ENCODE data around the gene MAPK4.

MAPK4 gene

GRCh38 chr18:50737127-50737526 lies 177.2 kb downstream of the MAPK4 start:
- H3K9me3 Mint-ChIP-seq, result no peaks in the 10 kb centered on the region
- peaks cover 4% of the 10 kb centered on the region for H3K27me3 Mint-ChIP-seq
- no peak overlapping the region for H3K27ac Mint-ChIP-seq
- no peak overlapping the region for H3K4me3 Mint-ChIP-seq
- no peaks in the 10 kb centered on the region for H3K36me3 Mint-ChIP-seq (ENCODE audit: low read depth)
- H3K4me1 Mint-ChIP-seq (ENCODE audit: low read depth), result no peaks in the 10 kb centered on the region

GRCh38 chr18:50738098-50738757 lies 178.3 kb downstream of the MAPK4 start:
- no peaks in the 10 kb centered on the region for H3K9me3 Mint-ChIP-seq
- no peaks in the 10 kb centered on the region for H3K4me1 Mint-ChIP-seq (ENCODE audit: low read depth)

GRCh38 chr18:50742952-50743351 lies 183.1 kb downstream of the MAPK4 start:
- no peak overlapping the region for H3K4me3 Mint-ChIP-seq
- H3K9me3 Mint-ChIP-seq, result no peaks in the 10 kb centered on the region
- no peaks in the 10 kb centered on the region for H3K36me3 Mint-ChIP-seq (ENCODE audit: low read depth)
- no peak overlapping the region for H3K27ac Mint-ChIP-seq
- H3K4me1 Mint-ChIP-seq (ENCODE audit: low read depth), result no peaks in the 10 kb centered on the region
- peaks cover 4% of the 10 kb centered on the region for H3K27me3 Mint-ChIP-seq

More at GRCh38 chr18:50738098-50738757, 178.3 kb downstream of the MAPK4 start:
- Mint-ChIP-seq H3K27ac (no peak overlapping the region), H3K27me3 (peaks cover 3% of the 10 kb centered on the region), H3K4me3 (no peak overlapping the region), H3K36me3 (ENCODE audit: low read depth) (no peaks in the 10 kb centered on the region)

GRCh38 chr18:50744253-50744652 lies 184.4 kb downstream of the MAPK4 start:
- peaks cover 4% of the 10 kb centered on the region for H3K27me3 Mint-ChIP-seq
- no peaks in the 10 kb centered on the region for H3K36me3 Mint-ChIP-seq (ENCODE audit: low read depth)
- no peak overlapping the region for H3K27ac Mint-ChIP-seq
- H3K4me3 Mint-ChIP-seq, result no peak overlapping the region
- H3K4me1 Mint-ChIP-seq (ENCODE audit: low read depth), result no peaks in the 10 kb centered on the region
- H3K9me3 Mint-ChIP-seq, result no peaks in the 10 kb centered on the region

GRCh38 chr18:50745945-50746344 lies 186.1 kb downstream of the MAPK4 start:
- H3K9me3 Mint-ChIP-seq, result no peaks in the 10 kb centered on the region
- no peak overlapping the region for H3K4me3 Mint-ChIP-seq
- H3K36me3 Mint-ChIP-seq (ENCODE audit: low read depth), result no peaks in the 10 kb centered on the region
- no peaks in the 10 kb centered on the region for H3K4me1 Mint-ChIP-seq (ENCODE audit: low read depth)
- peaks cover 4% of the 10 kb centered on the region for H3K27me3 Mint-ChIP-seq
- no peak overlapping the region for H3K27ac Mint-ChIP-seq

GRCh38 chr18:50747849-50748242 lies 188.0 kb downstream of the MAPK4 start:
- no peaks in the 10 kb centered on the region for H3K36me3 Mint-ChIP-seq (ENCODE audit: low read depth)
- no peaks in the 10 kb centered on the region for H3K9me3 Mint-ChIP-seq
- H3K27ac Mint-ChIP-seq, result no peak overlapping the region
- no peaks in the 10 kb centered on the region for H3K4me1 Mint-ChIP-seq (ENCODE audit: low read depth)
- H3K27me3 Mint-ChIP-seq, result peaks cover 12% of the 10 kb centered on the region
- H3K4me3 Mint-ChIP-seq, result no peak overlapping the region

GRCh38 chr18:50748243-50749229 lies 188.6 kb downstream of the MAPK4 start:
- Mint-ChIP-seq H3K9me3 (no peaks in the 10 kb centered on the region), H3K4me1 (ENCODE audit: low read depth) (no peaks in the 10 kb centered on the region), H3K27ac (no peak overlapping the region), H3K4me3 (no peak overlapping the region), H3K27me3 (peaks cover 12% of the 10 kb centered on the region), H3K36me3 (ENCODE audit: low read depth) (no peaks in the 10 kb centered on the region)

GRCh38 chr18:50749421-50749820 lies 189.5 kb downstream of the MAPK4 start:
- Mint-ChIP-seq H3K4me3 (no peak overlapping the region), H3K27me3 (peaks cover 16% of the 10 kb centered on the region)

GRCh38 chr18:50749945-50750344 lies 190.1 kb downstream of the MAPK4 start:
- Mint-ChIP-seq H3K27me3 (peaks cover 21% of the 10 kb centered on the region), H3K4me1 (ENCODE audit: low read depth) (no peaks in the 10 kb centered on the region), H3K9me3 (no peaks in the 10 kb centered on the region), H3K36me3 (ENCODE audit: low read depth) (no peaks in the 10 kb centered on the region), H3K4me3 (no peak overlapping the region), H3K27ac (no peak overlapping the region)

More at GRCh38 chr18:50749421-50749820, 189.5 kb downstream of the MAPK4 start:
- Mint-ChIP-seq H3K4me1 (ENCODE audit: low read depth) (no peaks in the 10 kb centered on the region), H3K36me3 (ENCODE audit: low read depth) (no peaks in the 10 kb centered on the region), H3K9me3 (no peaks in the 10 kb centered on the region), H3K27ac (no peak overlapping the region)

GRCh38 chr18:50750546-50750945 lies 190.7 kb downstream of the MAPK4 start:
- H3K9me3 Mint-ChIP-seq, result no peaks in the 10 kb centered on the region
- H3K36me3 Mint-ChIP-seq (ENCODE audit: low read depth), result no peaks in the 10 kb centered on the region
- H3K4me3 Mint-ChIP-seq, result no peak overlapping the region
- H3K27me3 Mint-ChIP-seq, result peaks cover 22% of the 10 kb centered on the region
- H3K27ac Mint-ChIP-seq, result no peak overlapping the region
- H3K4me1 Mint-ChIP-seq (ENCODE audit: low read depth), result no peaks in the 10 kb centered on the region

GRCh38 chr18:50751490-50751889 lies 191.6 kb downstream of the MAPK4 start:
- H3K27me3 Mint-ChIP-seq, result peaks cover 18% of the 10 kb centered on the region

GRCh38 chr18:50751947-50752346 lies 192.1 kb downstream of the MAPK4 start:
- H3K9me3 Mint-ChIP-seq, result no peaks in the 10 kb centered on the region
- no peaks in the 10 kb centered on the region for H3K36me3 Mint-ChIP-seq (ENCODE audit: low read depth)
- H3K4me3 Mint-ChIP-seq, result no peak overlapping the region
- H3K4me1 Mint-ChIP-seq (ENCODE audit: low read depth), result no peaks in the 10 kb centered on the region
- H3K27me3 Mint-ChIP-seq, result peaks cover 19% of the 10 kb centered on the region
- H3K27ac Mint-ChIP-seq, result no peak overlapping the region

More at GRCh38 chr18:50751490-50751889, 191.6 kb downstream of the MAPK4 start:
- Mint-ChIP-seq H3K27ac (no peak overlapping the region), H3K9me3 (no peaks in the 10 kb centered on the region), H3K36me3 (ENCODE audit: low read depth) (no peaks in the 10 kb centered on the region), H3K4me3 (no peak overlapping the region), H3K4me1 (ENCODE audit: low read depth) (no peaks in the 10 kb centered on the region)

GRCh38 chr18:50753311-50753710 lies 193.4 kb downstream of the MAPK4 start:
- H3K4me1 Mint-ChIP-seq (ENCODE audit: low read depth), result no peaks in the 10 kb centered on the region
- no peak overlapping the region for H3K4me3 Mint-ChIP-seq
- H3K27me3 Mint-ChIP-seq, result peaks cover 28% of the 10 kb centered on the region
- no peaks in the 10 kb centered on the region for H3K9me3 Mint-ChIP-seq
- H3K27ac Mint-ChIP-seq, result no peak overlapping the region
- H3K36me3 Mint-ChIP-seq (ENCODE audit: low read depth), result no peaks in the 10 kb centered on the region

GRCh38 chr18:50754297-50754696 lies 194.4 kb downstream of the MAPK4 start:
- no peak overlapping the region for H3K4me3 Mint-ChIP-seq
- no peaks in the 10 kb centered on the region for H3K9me3 Mint-ChIP-seq
- H3K36me3 Mint-ChIP-seq (ENCODE audit: low read depth), result no peaks in the 10 kb centered on the region
- H3K27ac Mint-ChIP-seq, result no peak overlapping the region
- no peaks in the 10 kb centered on the region for H3K4me1 Mint-ChIP-seq (ENCODE audit: low read depth)
- peaks cover 28% of the 10 kb centered on the region for H3K27me3 Mint-ChIP-seq

- Mint-ChIP-seq H3K9me3 (no peaks in the 10 kb centered on the region), H3K36me3 (ENCODE audit: low read depth) (no peaks in the 10 kb centered on the region), H3K4me3 (no peak overlapping the region), H3K27ac (no peak overlapping the region), H3K27me3 (peaks cover 32% of the 10 kb centered on the region), H3K4me1 (ENCODE audit: low read depth) (no peaks in the 10 kb centered on the region)
Measured at GRCh38 chr18:50757358-50757757, 197.5 kb downstream of the MAPK4 start.

Measured in stimulated activated naive CD8-positive, alpha-beta T cell treated with anti-CD3 and anti-CD28 coated beads, Interleukin-15, Interleukin-2, amounts not matched to agents 100 ng/mL and 50 ng/mL, for 24 hours (primary cell).